GM19328 (cell line): ENCODE data around the gene ERCC2.
"Not testable (repeated sequence)": the region's sequence is repeated elsewhere in the genome, so short reads cannot be mapped to it uniquely, and the experiment has no call there.

Experiments used
- ATAC-seq: cut with Tn5 transposase; IDR thresholded peaks from one replicate; pipeline ENCODE4 v1.9.1; 2021; ENCODE audit warnings: mild to moderate bottlenecking, moderate library complexity; ENCODE audit not compliant: unreplicated experiment

Gene ERCC2

GRCh38 chr19:45340232-45340898 is 30.0 kb downstream of the ERCC2 start, which contains the start of gene KLC3:
TSS of gene KLC3 (plus strand) at chr19:45340750. CDS start at chr19:45345542, 4,792 bp downstream.
- ATAC-seq: no peak

- no peak for ATAC-seq
Measured at GRCh38 chr19:45339629-45340028, 30.7 kb downstream of the ERCC2 start.

- ATAC-seq: no peak
Measured at GRCh38 chr19:45336696-45337251, 33.6 kb downstream of the ERCC2 start.

- ATAC-seq: not testable (repeated sequence)
Measured at GRCh38 chr19:45334881-45335280, 35.5 kb downstream of the ERCC2 start.

GRCh38 chr19:45333609-45334303 is 36.6 kb downstream of the ERCC2 start:
- no peak for ATAC-seq

- no peak for ATAC-seq
Measured at GRCh38 chr19:45331411-45331810, 39.0 kb downstream of the ERCC2 start.

- no peak for ATAC-seq
Measured at GRCh38 chr19:45327404-45328143, 42.8 kb downstream of the ERCC2 start.

GRCh38 chr19:45324349-45324907 is 45.9 kb downstream of the ERCC2 start:
- ATAC-seq: no peak

GRCh38 chr19:45323671-45324081 is 46.7 kb downstream of the ERCC2 start:
- no peak for ATAC-seq

- ATAC-seq: no peak
Measured at GRCh38 chr19:45322744-45323281, 47.6 kb downstream of the ERCC2 start, which contains the start of gene CKM. TSS of gene CKM (minus strand) at chr19:45322875. CDS start at chr19:45319713, 3,162 bp downstream.

- ATAC-seq: no peak
Measured at GRCh38 chr19:45322311-45322710, 48.1 kb downstream of the ERCC2 start.

GRCh38 chr19:45321848-45322247 is 48.5 kb downstream of the ERCC2 start:
- no peak for ATAC-seq

GRCh38 chr19:45320997-45321775 is 49.2 kb downstream of the ERCC2 start:
- no peak for ATAC-seq

- no peak for ATAC-seq
Measured at GRCh38 chr19:45315304-45315703, 55.1 kb downstream of the ERCC2 start.

GRCh38 chr19:45314708-45315245 is 55.6 kb downstream of the ERCC2 start:
- ATAC-seq: no peak

GRCh38 chr19:45312285-45312684 is 58.1 kb downstream of the ERCC2 start:
- not testable (repeated sequence) for ATAC-seq

GRCh38 chr19:45311621-45312020 is 58.8 kb downstream of the ERCC2 start:
- ATAC-seq: no peak

GRCh38 chr19:45309322-45309721 is 61.1 kb downstream of the ERCC2 start:
- not testable (repeated sequence) for ATAC-seq

- no peak for ATAC-seq
Measured at GRCh38 chr19:45307361-45307760, 63.0 kb downstream of the ERCC2 start.
